Stimulated activated CD4-positive, alpha-beta T cell treated with anti-CD3 and anti-CD28 coated beads, Interleukin-2, amount 100 ng/mL, for 4 hours (primary cell): ENCODE results near the gene CDCA7L.
"Not testable (repeated sequence)": the region's sequence is repeated elsewhere in the genome, so short reads cannot be mapped to it uniquely, and the experiment has no call there.

ENCODE experiments used
- DNase-seq: peaks from one replicate; pipeline ENCODE4 v3.0.0-alpha.2; 2020; ENCODE audit warnings: low read depth

CDCA7L gene

DNA sequence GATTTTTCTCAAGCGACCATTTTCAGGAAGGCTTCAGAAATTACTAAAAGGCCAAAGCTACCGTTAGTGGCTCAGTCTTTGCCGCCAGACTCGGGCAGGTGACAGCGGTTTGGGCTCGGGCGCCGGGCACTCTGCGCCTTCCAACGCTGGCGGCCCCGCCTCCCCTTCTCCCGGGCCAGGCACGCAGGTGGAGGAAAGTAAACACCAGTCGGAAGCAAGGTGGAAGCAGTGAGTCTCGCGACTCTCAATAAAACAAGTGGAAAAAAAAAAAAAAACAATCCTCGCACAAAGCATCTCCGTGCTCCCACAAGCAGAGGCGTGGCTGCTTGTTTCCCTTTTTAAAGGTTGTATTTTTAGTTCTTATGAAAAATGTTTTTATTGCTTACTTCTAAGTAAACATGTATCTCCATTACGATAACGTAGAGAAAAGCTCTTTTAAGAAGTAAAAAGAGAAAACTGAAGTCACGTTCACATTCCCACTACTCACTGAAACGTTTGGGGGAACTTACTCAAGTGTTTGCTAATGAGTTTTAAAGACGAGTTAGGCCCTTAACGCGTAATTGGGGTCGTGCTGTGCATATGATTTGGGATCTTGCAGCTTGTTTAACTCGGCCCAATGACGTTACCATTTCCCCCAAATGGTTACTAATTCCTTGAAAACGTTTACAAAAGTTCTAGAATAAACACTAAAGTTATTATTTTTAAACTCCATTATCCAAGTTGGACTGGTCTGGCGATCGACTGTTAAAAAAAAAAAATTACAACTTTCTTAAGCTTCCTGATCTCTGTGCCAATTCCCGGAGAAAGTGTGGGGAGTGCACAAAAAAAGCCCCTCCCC, 864 bp downstream of the CDCA7L start:
- peak; percentile 19 for DNase-seq

DNA sequence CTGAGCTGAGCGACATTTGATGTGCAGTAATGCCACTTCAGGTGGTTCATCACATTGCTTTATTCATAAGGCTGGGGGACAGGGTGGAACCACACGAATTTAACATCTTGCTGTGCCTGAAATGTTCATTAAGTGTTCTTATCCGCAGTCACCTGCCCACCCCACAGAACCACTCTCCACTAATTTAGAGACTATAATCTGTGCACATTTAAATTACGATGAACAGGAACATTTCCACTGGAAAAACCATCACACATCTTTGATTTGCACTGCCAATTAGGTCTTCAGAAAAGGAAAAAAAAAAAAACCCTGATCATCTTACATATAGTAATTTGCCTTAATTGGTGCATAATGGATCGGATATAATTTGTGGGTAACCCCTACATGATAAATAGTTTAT, 2.3 kb downstream of the CDCA7L start:
- no peak for DNase-seq

DNA sequence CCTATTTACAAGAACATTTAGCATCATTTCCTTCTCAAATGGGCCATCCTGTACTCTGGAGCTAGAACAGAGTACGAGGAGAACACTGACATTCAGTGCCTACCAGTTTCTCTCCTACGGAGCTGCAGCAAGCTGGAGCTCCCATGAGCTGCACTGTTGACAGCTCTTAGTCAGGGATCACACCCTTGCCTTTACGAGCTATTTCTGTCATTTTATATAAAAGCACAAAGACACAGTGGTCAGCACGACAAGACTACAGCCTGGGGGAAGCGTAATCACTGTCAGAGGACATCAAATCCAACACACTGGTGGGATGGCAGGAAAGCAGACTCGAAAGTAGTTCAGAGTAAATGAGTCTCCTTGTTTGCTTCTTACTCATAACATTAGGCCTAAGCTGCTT, 2.7 kb downstream of the CDCA7L start:
- no peak for DNase-seq

- no peak for DNase-seq
Observed at GRCh38 chr7:21941611-21942141, 4.0 kb downstream of the CDCA7L start.

DNA sequence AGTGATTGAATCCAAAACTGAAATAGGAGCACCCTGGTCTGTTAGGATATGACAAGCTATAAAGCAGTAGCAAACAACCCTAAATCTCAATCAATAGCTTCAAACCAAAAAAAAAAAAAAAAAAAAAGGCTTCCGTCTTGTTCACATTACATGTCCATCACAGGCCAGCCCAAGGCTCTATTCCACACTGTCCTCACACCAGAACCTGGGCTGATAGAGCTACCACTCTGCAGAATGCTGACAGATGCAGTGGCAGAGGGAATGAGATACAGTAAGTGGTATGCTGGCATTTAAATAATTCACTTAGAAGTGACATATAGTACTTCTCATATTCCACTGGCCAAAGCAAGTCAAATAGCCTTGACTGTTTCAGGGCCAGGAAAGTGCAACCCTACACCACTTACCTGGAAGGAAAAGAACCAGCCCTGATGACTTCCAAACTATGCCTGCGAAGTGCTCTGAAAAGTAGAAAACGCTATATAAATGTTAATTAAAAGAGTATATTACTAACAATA, 5.8 kb downstream of the CDCA7L start:
- DNase-seq = no peak

GRCh38 chr7:21939136-21939857, 6.4 kb downstream of the CDCA7L start:
- peak; percentile 6 for DNase-seq

DNA sequence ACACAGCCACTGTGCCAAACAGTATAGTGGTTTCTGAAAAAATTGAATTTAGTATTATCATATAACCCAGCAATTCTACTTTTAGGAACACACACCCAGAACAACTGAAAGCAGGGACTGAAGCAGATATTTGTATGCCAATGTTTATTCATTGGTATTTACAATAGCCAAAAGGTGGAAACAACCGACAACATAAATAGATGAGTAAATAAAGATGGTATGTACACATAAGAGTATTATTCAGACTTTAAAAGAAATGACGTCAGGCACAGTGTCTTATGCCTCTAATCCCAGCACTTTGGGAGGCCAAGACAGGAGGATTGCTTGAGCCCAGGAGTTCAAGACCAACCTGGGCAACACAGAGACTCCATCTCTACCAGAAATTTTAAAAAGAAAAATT, 7.2 kb downstream of the CDCA7L start:
- no peak for DNase-seq

GRCh38 chr7:21934808-21935207, 10.9 kb downstream of the CDCA7L start:
- DNase-seq = no peak

- not testable (repeated sequence) for DNase-seq
Observed at GRCh38 chr7:21933293-21933692, 12.4 kb downstream of the CDCA7L start.

DNA sequence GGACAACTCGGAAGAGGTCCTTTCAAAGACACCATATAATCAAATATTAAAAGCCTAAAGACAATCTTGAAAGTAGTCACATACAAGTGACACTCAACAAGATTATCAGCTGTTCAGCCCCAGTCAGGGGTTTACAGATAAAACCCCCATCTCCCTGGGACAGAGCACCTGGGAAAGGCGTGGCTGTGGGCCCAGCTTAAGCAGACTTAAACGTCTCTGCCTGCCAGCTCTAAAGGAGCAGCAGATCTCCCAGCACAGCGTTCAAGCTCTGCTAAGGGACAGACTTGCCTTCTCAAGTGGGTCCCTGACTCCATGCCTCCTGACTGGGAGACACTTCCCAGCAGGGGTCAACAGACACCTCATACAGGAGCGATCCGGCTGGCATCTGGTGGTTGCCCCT, 18.0 kb downstream of the CDCA7L start:
- DNase-seq = no peak

- no peak for DNase-seq
Observed at GRCh38 chr7:21926448-21926847, 19.3 kb downstream of the CDCA7L start.

DNA sequence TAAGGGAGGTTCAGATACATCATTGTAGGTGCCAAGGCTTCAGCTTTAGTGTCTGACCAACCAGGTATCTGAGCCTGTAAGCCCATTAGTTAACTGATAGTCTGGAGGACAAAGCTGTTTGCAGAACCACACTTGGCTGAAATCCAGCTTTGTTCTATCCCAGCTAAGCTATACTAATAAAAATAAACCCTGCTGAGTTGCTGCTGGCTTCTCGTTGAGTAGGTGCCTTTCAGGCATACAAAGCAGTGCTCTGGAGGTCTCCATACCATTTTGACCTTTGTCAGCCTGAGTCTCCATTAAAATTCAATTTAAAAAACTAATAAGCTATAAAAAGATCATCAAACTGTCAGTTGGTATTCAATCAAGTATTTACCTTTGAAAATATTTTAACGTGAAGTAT, 22.0 kb downstream of the CDCA7L start:
- DNase-seq = no peak

GRCh38 chr7:21922605-21923004, 23.1 kb downstream of the CDCA7L start:
- DNase-seq = no peak

- DNase-seq = no peak
Observed at GRCh38 chr7:21920936-21921335, 24.8 kb downstream of the CDCA7L start.

- DNase-seq = no peak
Observed at GRCh38 chr7:21918216-21918615, 27.5 kb downstream of the CDCA7L start.

GRCh38 chr7:21916629-21917028, 29.1 kb downstream of the CDCA7L start:
- DNase-seq = no peak

- DNase-seq = no peak
Observed at GRCh38 chr7:21916176-21916575, 29.5 kb downstream of the CDCA7L start.

DNA sequence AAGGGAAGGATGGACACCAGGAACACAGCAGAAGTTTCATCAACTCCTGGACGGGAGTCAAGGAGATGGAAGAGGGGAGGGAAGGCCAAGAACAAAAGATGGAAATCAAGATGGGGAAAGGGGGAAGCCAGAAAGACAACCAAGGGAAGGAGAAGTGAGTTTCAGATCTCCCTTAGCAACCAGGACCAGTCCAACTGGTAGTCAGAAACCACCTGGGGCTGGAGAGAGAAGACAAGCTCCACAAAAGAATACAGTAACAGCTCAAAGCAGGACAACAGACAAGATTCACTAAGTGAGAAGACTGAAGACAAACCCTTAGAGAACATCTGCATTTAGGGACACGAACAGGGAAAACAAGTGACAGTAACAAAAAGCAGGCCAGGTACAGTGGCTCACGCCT, 30.6 kb downstream of the CDCA7L start:
- DNase-seq = no peak

DNA sequence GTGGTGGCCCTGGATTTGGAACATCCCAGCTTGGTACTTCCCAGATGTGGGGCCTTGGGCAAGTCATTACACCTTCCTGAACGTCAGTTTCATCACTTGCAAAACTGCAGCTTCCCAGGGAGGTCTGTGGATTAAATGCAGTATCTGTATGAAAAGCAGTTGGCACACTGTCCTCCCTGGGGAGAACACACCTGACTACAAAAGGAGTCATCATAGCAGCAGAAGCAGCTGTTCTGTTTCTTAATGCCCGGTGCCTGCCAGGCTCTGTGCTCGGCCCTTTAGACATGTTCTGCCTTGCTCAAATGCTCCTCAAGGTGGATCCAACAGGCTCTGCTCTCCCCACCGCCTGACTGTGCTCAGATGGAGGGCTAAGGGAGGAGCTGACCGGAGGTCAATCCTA, 31.0 kb downstream of the CDCA7L start:
- DNase-seq = no peak

- DNase-seq = no peak
Observed at GRCh38 chr7:21912931-21913780, 32.5 kb downstream of the CDCA7L start.

DNA sequence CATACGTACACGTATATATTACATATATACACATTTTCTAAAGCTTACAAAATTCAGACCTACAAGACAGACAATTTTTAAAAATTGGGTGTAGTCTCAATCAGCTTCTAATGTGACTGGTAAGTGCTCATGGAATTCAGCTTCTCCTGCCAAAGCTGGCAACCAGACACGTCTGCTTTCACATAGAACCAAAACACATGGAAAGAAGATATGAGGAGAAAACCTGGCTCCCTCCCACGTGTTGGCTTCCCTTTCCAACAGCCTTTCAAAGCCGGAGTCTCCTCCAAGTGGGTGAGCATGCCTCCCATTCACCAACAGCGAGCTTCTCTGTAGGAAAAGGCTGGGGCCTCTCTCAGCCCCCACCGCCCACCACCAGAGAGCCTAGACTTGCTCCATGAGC, 33.4 kb downstream of the CDCA7L start:
- DNase-seq = no peak

- DNase-seq = no peak
Observed at GRCh38 chr7:21911341-21911875, 34.3 kb downstream of the CDCA7L start.
